Right lung (tissue), 5 donors: ENCODE results near the gene INPP5A. TPM values are rescaled to one million over a fixed set of nuclear protein-coding genes. Genes with fewer than 3 reads are reported as not detected.

Experiments
- DNase-seq, 2 donors: peaks; one replicate each; pipeline ENCODE4 v3.0.0-alpha.2; 2013
- polyA plus RNA-seq, 5 donors: library from polyadenylated mRNA; unstranded; fragments of 120-200 nt; gene quantifications; one replicate each; pipeline versions ENCODE4 v1.2.1 to v1.2.3, GENCODE V29; 2013; ENCODE audit warnings: inconsistent platforms in 1 of 5, low replicate concordance in 1 of 5; ENCODE audit not compliant: insufficient read length in 5 of 5, insufficient read depth in 1 of 5

The INPP5A gene
- polyA plus RNA-seq, 5 donors: 27.7 to 41.7 (median 35.5) TPM

GRCh38 chr10:132656283-132657126 is 118.9 kb downstream of the INPP5A start:
- DNase-seq: no peak

- no peak for DNase-seq
Measured at GRCh38 chr10:132657127-132657706, 119.6 kb downstream of the INPP5A start.

GRCh38 chr10:132657748-132658147 is 120.2 kb downstream of the INPP5A start:
- no peak for DNase-seq

- DNase-seq: no peak
Measured at GRCh38 chr10:132658546-132659205, 121.1 kb downstream of the INPP5A start.

GRCh38 chr10:132659206-132660091 is 121.9 kb downstream of the INPP5A start:
- DNase-seq: no peak

GRCh38 chr10:132660385-132660784 is 122.8 kb downstream of the INPP5A start:
- DNase-seq: no peak

- DNase-seq: no peak
Measured at GRCh38 chr10:132662186-132662920, 124.8 kb downstream of the INPP5A start.

- no peak for DNase-seq
Measured at GRCh38 chr10:132663666-132664365, 126.2 kb downstream of the INPP5A start.

GRCh38 chr10:132664407-132664806 is 126.8 kb downstream of the INPP5A start:
- no peak for DNase-seq

GRCh38 chr10:132664883-132665282 is 127.3 kb downstream of the INPP5A start:
- DNase-seq: no peak

GRCh38 chr10:132665946-132666704 is 128.5 kb downstream of the INPP5A start:
- DNase-seq: no peak

GRCh38 chr10:132666705-132667341 is 129.2 kb downstream of the INPP5A start:
- DNase-seq: no peak

- DNase-seq: no peak
Measured at GRCh38 chr10:132667342-132668047, 129.9 kb downstream of the INPP5A start.

- DNase-seq: no peak
Measured at GRCh38 chr10:132668048-132668394, 130.4 kb downstream of the INPP5A start.

GRCh38 chr10:132669208-132669861 is 131.7 kb downstream of the INPP5A start:
- DNase-seq: no peak

- no peak for DNase-seq
Measured at GRCh38 chr10:132670546-132671227, 133.1 kb downstream of the INPP5A start.
